Stimulated activated CD4-positive, alpha-beta T cell treated with anti-CD3 and anti-CD28 coated beads, TNF-alpha, amount 100 ng/mL, for 48 hours (primary cell): ENCODE results near the gene LSM12.

ENCODE experiments used
- DNase-seq, 3 donors: peaks; one replicate each; pipeline ENCODE4 v3.0.0-alpha.2; 2020; ENCODE audit warnings: low read depth in 3 of 3

The LSM12 gene

DNA sequence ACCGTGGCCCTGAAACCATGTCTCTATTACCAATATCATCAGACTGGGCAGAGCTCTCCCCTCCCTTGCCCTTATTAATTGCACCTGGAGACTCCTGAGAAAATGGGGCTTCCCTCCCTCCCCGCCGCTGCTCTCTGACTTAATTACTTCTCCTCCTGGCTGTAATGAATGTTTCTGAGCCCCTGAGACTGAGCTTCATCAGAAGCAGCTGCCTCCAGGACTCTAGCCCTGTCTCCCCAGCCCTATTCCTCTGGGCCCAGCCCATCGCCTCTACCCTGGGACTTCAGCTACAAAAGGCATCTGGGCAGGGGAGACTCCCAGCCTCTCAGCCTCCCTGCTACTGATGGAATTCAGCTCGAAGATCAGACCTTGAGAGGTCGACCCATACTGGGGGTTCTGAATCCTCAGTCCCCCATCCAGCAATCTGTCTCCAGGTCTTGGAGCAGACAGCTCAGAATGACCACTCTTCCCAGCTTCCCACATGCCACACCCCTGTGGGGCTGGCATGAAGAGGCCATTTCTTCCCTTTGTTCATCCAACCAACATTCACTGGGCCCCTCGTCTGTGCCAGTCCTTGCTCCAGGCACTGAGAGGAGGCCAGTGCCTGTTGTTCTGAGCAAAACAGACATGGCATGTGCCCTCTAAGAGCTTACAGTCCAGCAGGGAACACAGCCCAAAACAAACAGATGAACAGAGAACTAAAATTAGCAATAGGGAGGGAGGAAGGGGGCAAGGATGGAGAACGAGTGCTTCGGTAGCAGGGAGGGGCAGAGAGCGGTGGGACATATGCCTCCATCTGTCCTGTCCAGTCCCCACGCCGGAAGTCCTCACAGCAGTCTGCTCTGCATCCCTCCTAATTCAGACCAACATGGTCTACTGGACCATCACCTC is 79.1 kb downstream of the LSM12 start:
- DNase-seq, result no peak

DNA sequence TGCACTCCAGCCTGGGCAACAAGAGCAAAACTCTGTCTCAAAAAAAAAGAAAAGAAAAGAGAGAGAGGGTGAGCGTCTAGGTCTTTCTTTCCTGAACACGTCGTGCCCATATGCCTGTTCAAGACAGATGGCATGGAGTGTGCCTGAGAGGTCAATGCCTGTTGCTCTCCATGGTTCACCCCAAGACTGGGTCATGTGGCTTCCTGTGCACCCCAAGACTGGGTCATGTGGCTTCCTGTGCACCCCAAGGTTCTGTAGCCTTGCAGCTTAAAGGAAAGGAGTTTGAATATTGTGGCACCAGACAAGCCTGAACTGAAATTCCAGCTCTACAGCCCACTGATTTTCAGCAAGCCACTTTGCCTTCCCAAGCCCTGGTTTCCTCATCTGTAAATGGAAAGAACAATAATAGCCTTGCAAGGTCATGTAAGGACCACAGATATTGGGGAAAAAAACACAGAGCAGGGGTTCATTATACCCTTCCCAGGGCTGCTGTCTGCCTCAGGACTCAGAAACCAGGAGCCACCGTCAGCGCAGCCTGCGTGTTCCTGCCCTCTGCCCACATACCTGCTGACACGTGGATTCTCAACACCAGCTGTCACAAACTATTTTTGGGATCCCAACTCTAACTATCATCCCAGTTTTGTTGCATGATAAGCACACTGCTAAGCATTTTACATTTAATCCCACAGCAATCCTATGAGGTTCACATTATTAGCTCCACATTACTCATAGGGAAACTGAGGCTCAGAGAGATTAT is 80.1 kb downstream of the LSM12 start:
- no peak for DNase-seq

DNA sequence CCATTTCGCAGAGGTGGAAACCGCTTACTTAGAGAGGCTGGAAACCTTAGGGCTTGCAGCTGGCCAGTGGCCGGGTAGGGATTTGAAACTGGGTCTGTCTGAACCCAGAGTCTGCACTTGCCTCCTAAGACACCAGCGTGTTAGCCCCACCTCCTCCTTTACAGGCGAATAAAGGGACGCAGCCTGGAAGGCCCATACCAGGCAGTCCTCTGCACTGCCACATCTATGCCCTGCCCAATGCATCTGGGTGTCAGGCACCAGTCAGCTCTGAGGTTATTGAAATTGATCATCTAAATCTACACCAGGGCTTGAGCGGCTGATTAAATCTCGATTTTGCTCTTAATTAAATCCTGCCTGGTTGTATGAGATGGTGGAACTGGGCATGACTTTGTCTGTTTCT is 82.0 kb downstream of the LSM12 start:
- no peak for DNase-seq
